ENCODE data around the gene GRM7. TPM values are rescaled to one million over a fixed set of nuclear protein-coding genes. Genes with fewer than 3 reads are reported as not detected.

Gene GRM7
- total RNA-seq, 4 donors from 2014 or later: 0.09 TPM; not detected in 3

- intact Hi-C loops (cut with DNase I): no loop called here
- H3K27ac ChIP-seq: no peak overlapping the region
- no peaks in the 10 kb centered on the region for H3K27me3 ChIP-seq
- TF ChIP-seq CTCF (IDR thresholded peaks at IDR 0.05) (no peak), POLR2A (IDR thresholded peaks at IDR 0.05) (no peak)
- DNase-seq: no peak
- H3K4me1 ChIP-seq: no peaks in the 10 kb centered on the region
- 65 to 73% methylated on average over 3 of the region's 3 CpGs for WGBS, 2 donors
- H3K9me3 ChIP-seq: no peaks in the 10 kb centered on the region
- no peaks in the 10 kb centered on the region for H3K36me3 ChIP-seq
- H3K4me3 ChIP-seq: no peak overlapping the region
Measured at GRCh38 chr3:7271631-7272030, 410.7 kb downstream of the GRM7 start.

DNA sequence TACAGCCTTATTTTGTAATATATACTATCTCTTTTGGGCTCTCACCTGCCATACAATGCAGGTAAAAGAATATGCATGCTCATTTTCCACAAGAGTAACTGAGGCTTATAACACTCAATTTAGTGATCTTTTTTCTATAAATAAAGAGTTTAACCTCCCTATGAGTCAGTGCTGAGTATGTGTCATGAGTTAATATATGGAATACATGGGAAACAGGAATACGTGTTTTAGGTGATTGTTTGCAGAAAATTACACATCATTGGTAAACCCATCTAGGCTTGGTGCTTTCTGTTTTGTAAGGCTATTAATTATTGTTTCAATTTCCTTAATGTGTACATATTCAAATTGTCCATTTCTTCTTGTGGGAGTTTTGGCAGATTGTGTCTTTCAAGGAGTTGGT, 411.3 kb downstream of the GRM7 start:
- Histone ChIP-seq H3K27ac (no peak overlapping the region), H3K36me3 (no peaks in the 10 kb centered on the region), H3K27me3 (no peaks in the 10 kb centered on the region), H3K4me3 (no peak overlapping the region), H3K9me3 (no peaks in the 10 kb centered on the region), H3K4me1 (no peaks in the 10 kb centered on the region)
- DNase-seq: no peak
- TF ChIP-seq POLR2A (IDR thresholded peaks at IDR 0.05): no peak
- no peak for TF ChIP-seq CTCF (IDR thresholded peaks at IDR 0.05)
- intact Hi-C loops (cut with DNase I): no loop called here
- WGBS, 2 donors: 41 to 63% methylated on average over 1 of the region's 1 CpG

- Histone ChIP-seq H3K27me3 (no peaks in the 10 kb centered on the region), H3K4me3 (no peak overlapping the region), H3K4me1 (no peaks in the 10 kb centered on the region), H3K36me3 (no peaks in the 10 kb centered on the region), H3K27ac (no peak overlapping the region), H3K9me3 (no peaks in the 10 kb centered on the region)
- WGBS, 2 donors: 60 to 70% methylated on average over 2 of the region's 2 CpGs
- TF ChIP-seq CTCF (IDR thresholded peaks at IDR 0.05): no peak
- TF ChIP-seq POLR2A (IDR thresholded peaks at IDR 0.05): no peak
- intact Hi-C loops (cut with DNase I): no loop called here
- DNase-seq: no peak
Measured at GRCh38 chr3:7275396-7275795, 414.5 kb downstream of the GRM7 start.

DNA sequence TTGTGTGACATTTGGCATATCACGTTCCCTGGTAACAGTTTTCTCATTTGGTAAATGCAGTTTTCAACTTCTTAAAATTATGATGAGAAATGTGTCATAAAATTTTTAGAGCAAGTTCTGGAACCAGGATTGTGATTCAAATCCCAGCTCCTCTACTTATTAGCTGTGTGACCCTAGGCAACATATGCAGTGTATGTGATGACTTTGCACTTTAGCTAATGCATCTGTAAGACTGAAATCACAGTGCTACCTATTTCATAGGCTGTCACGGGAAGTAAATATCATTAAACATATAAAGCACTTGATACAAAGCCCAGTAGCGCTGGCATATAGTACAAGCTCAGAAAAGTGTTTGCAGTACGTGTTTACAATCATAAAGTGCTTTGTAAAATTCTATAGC, 419.4 kb downstream of the GRM7 start:
- intact Hi-C loops (cut with DNase I): no loop called here
- H3K4me1 ChIP-seq: no peaks in the 10 kb centered on the region
- H3K36me3 ChIP-seq: no peaks in the 10 kb centered on the region
- H3K27me3 ChIP-seq: no peaks in the 10 kb centered on the region
- no peak overlapping the region for H3K27ac ChIP-seq
- 69 to 72% methylated on average over 4 of the region's 4 CpGs for WGBS, 2 donors
- DNase-seq: no peak
- no peak for TF ChIP-seq POLR2A (IDR thresholded peaks at IDR 0.05)
- TF ChIP-seq CTCF (IDR thresholded peaks at IDR 0.05): no peak
- H3K4me3 ChIP-seq: no peak overlapping the region
- H3K9me3 ChIP-seq: no peaks in the 10 kb centered on the region

- H3K4me3 ChIP-seq: no peak overlapping the region
- no peak overlapping the region for H3K27ac ChIP-seq
- no peaks in the 10 kb centered on the region for H3K4me1 ChIP-seq
- H3K9me3 ChIP-seq: no peaks in the 10 kb centered on the region
- TF ChIP-seq CTCF (IDR thresholded peaks at IDR 0.05): no peak
- intact Hi-C loops (cut with DNase I): no loop called here
- 60 to 64% methylated on average over 4 of the region's 4 CpGs for WGBS, 2 donors
- no peaks in the 10 kb centered on the region for H3K27me3 ChIP-seq
- no peaks in the 10 kb centered on the region for H3K36me3 ChIP-seq
- no peak for DNase-seq
Measured at GRCh38 chr3:7282988-7283387, 422.1 kb downstream of the GRM7 start.
